Upper lobe of left lung (tissue), 4 donors: ENCODE data around the gene CLSTN2.

ENCODE experiments used
- CTCF ChIP-seq, 6 experiments: fragments of 450-650 bp in 4 of 6; fragments of 200-600 bp in 2 of 6; sonication (generic) in 2 of 6; IDR thresholded peaks; one replicate each; pipeline ENCODE4 v1.5.1; 2016 to 2019; ENCODE audit warnings: antibody characterized with exemption in 6 of 6
- POLR2A ChIP-seq, 4 donors: fragments of 450-650 bp; IDR thresholded peaks; one replicate each; pipeline ENCODE4 v1.5.1; 2016 to 2017; ENCODE audit warnings: antibody characterized with exemption in 4 of 4, mild to moderate bottlenecking in 2 of 4

- no peak for TF ChIP-seq POLR2A (IDR thresholded peaks at IDR 0.05)
- no peak for TF ChIP-seq CTCF (IDR thresholded peaks at IDR 0.05)
Measured at GRCh38 chr3:140603766-140604165, 668.8 kb downstream of the CLSTN2 start.
